Trophoblast cell (in vitro differentiated cells and primary cell): ENCODE measurements around the gene SSR4.
A peak's percentile ranks its signal among the peaks of the same experiment; 100 is the strongest.

Experiments used
- DNase-seq, 2 donors: peaks; one replicate each; pipeline ENCODE4 v3.0.0-alpha.2; 2016
- H2AFZ ChIP-seq: 2 replicates; pipeline ENCODE4 v1.6.1; 2013; ENCODE audit warnings: low read length, moderate library complexity, mild to moderate bottlenecking; ENCODE audit not compliant: insufficient read depth, poor library complexity
- H2AK5ac ChIP-seq: 2 replicates; pipeline ENCODE4 v1.6.1; 2013; ENCODE audit warnings: mild to moderate bottlenecking, low read length
- H2BK120ac ChIP-seq: 2 replicates; pipeline ENCODE4 v1.6.1; 2013; ENCODE audit warnings: low read length, mild to moderate bottlenecking, moderate library complexity; ENCODE audit not compliant: insufficient read depth, poor library complexity
- H2BK12ac ChIP-seq: 2 replicates; pipeline ENCODE4 v1.6.1; 2013; ENCODE audit warnings: mild to moderate bottlenecking, low read length, moderate library complexity
- H2BK5ac ChIP-seq: 2 replicates; pipeline ENCODE4 v1.6.1; 2013; ENCODE audit warnings: low read length, low read depth, moderate library complexity, mild to moderate bottlenecking; ENCODE audit not compliant: poor library complexity
- H3K14ac ChIP-seq: 2 replicates; pipeline ENCODE4 v1.6.1; 2013; ENCODE audit warnings: mild to moderate bottlenecking, low read length
- H3K18ac ChIP-seq: 2 replicates; pipeline ENCODE4 v1.6.1; 2013; ENCODE audit warnings: mild to moderate bottlenecking, low read length
- H3K23ac ChIP-seq: 2 replicates; pipeline ENCODE4 v1.6.1; 2013; ENCODE audit warnings: low read length
- H3K27ac ChIP-seq: 2 replicates; pipeline ENCODE4 v1.5.1; 2013; ENCODE audit warnings: low read depth, mild to moderate bottlenecking, inconsistent platforms, low read length, moderate library complexity
- H3K27me3 ChIP-seq: 2 replicates; pipeline ENCODE4 v1.6.1; 2013; ENCODE audit warnings: inconsistent platforms, mild to moderate bottlenecking, low read length, moderate library complexity; ENCODE audit not compliant: insufficient read depth
- H3K36me3 ChIP-seq, 2 experiments: 1 replicate in 1 of 2; 2 replicates in 1 of 2; pipeline ENCODE4 v1.6.1; 2013; ENCODE audit warnings: low read length in 2 of 2, mild to moderate bottlenecking in 2 of 2, moderate library complexity in 1 of 2; ENCODE audit not compliant: insufficient read depth in 2 of 2, control insufficient read depth in 1 of 2
- H3K4ac ChIP-seq: 2 replicates; pipeline ENCODE4 v1.6.1; 2013; ENCODE audit warnings: low read depth, mild to moderate bottlenecking, low read length, moderate library complexity
- H3K4me1 ChIP-seq, 2 experiments: 1 replicate in 1 of 2; 2 replicates in 1 of 2; pipeline ENCODE4 v1.6.1; 2013; ENCODE audit warnings: low read length in 2 of 2, mild to moderate bottlenecking in 2 of 2, moderate library complexity in 1 of 2; ENCODE audit not compliant: insufficient read depth in 2 of 2, control insufficient read depth in 1 of 2
- H3K4me2 ChIP-seq: 2 replicates; pipeline ENCODE4 v1.6.1; 2013; ENCODE audit warnings: inconsistent platforms, mild to moderate bottlenecking, low read length, moderate library complexity
- H3K4me3 ChIP-seq: 2 replicates; pipeline ENCODE4 v1.5.1; 2013; ENCODE audit warnings: mild to moderate bottlenecking, low read depth, low read length, inconsistent platforms
- H3K79me1 ChIP-seq: one replicate; pipeline ENCODE4 v1.6.1; 2013; ENCODE audit warnings: low read length
- H3K79me2 ChIP-seq: 2 replicates; pipeline ENCODE4 v1.6.1; 2013; ENCODE audit warnings: low read length, mild to moderate bottlenecking; ENCODE audit not compliant: control insufficient read depth, insufficient read depth, poor library complexity
- H3K9ac ChIP-seq: 2 replicates; pipeline ENCODE4 v1.6.1; 2013; ENCODE audit warnings: mild to moderate bottlenecking, low read length
- H3K9me3 ChIP-seq: 2 replicates; pipeline ENCODE4 v1.6.1; 2013; ENCODE audit warnings: low read depth, mild to moderate bottlenecking, control low read depth, inconsistent platforms, low read length; ENCODE audit not compliant: insufficient read depth
- H4K12ac ChIP-seq: 2 replicates; pipeline ENCODE4 v1.6.1; 2013; ENCODE audit warnings: low read depth, mild to moderate bottlenecking, low read length, moderate library complexity
- H4K8ac ChIP-seq: 2 replicates; pipeline ENCODE4 v1.6.1; 2013; ENCODE audit warnings: low read depth, mild to moderate bottlenecking, low read length, moderate library complexity
- H4K91ac ChIP-seq: one replicate; pipeline ENCODE4 v1.6.1; 2013; ENCODE audit warnings: low read depth, mild to moderate bottlenecking, low read length, moderate library complexity
- WGBS: extraction: QIAGEN DNeasy Blood & Tissue Kit; methylation state at CpG from one replicate; pipeline ENCODE4 v1.1.7; 2013; ENCODE audit warnings: missing lambda C conversion rate; ENCODE audit not compliant: insufficient read length, insufficient coverage; ENCODE audit errors: extremely low coverage; 5-methylcytosine and 5-hydroxymethylcytosine counted together

SSR4 gene

DNA sequence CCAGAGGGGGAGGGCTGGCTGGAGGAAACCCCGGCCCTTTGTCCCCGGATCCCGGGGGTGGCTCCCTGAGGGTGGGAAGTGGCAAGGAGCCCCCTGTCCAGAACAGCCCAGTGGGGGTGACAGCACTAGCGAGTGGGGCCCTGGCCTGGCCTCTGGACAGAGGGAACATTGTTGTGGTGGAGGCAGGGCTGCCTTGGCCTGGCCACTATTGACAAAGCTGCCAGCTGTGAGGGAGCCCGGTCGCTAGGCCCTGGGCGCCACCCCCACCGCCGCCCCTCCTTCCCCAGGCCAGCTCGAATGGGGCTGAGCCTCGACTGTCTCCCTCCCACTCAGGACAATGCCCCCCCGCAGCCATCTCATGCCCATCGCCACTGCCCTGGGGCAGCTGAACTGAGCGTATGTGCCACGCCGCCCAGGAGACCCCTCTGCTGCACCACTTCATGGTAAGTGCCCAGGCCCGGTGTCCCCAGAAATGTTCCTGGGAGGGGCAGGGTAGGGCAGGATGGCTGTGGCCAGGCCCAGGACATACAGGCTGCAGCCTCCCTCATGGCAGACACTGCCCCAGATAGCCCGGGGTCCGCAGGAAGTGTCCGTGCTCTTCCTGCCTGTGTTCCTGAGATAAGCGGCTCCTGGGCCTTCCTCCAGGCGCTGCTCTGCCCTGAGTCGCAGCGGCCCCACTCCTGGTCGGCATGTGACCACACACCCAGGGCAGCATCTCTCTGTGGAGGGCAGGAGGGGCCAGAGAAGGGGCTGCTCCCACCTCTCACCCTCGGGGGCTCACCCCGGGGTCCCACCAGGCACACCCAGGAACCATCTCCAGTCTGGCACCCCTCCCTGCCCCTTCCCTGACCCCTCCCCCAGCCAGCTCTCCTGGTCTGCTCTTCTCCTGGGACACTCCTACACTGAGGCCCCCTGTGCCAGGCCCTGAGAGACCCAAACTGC, 29.1 kb upstream of the SSR4 start:
- H4K91ac ChIP-seq: no peak overlapping the region
- no CpG with 5 or more reads among the region's 27 CpGs for WGBS
- H3K4me2 ChIP-seq: no peak overlapping the region
- H3K23ac ChIP-seq: no peak overlapping the region
- H3K79me1 ChIP-seq: no peaks in the 10 kb centered on the region
- no peak for DNase-seq
- no peak overlapping the region for H3K27ac ChIP-seq
- H4K12ac ChIP-seq: no peak overlapping the region
- no peaks in the 10 kb centered on the region for H3K9me3 ChIP-seq
- no peaks in the 10 kb centered on the region for H3K27me3 ChIP-seq
- no peak overlapping the region for H3K14ac ChIP-seq
- no peak overlapping the region for H2BK120ac ChIP-seq
- no peak overlapping the region for H3K18ac ChIP-seq
- H3K4me3 ChIP-seq: no peak overlapping the region
- H3K79me2 ChIP-seq: no peaks in the 10 kb centered on the region
- H3K4ac ChIP-seq: no peak overlapping the region
- H2BK12ac ChIP-seq: no peak overlapping the region
- no peak overlapping the region for H2BK5ac ChIP-seq
- no peaks in the 10 kb centered on the region for H3K4me1 ChIP-seq
- H4K8ac ChIP-seq: no peak overlapping the region
- H2AK5ac ChIP-seq: no peak overlapping the region
- H2AFZ ChIP-seq: no peak overlapping the region
- H3K9ac ChIP-seq: no peak overlapping the region
- H3K36me3 ChIP-seq: no peaks in the 10 kb centered on the region

DNA sequence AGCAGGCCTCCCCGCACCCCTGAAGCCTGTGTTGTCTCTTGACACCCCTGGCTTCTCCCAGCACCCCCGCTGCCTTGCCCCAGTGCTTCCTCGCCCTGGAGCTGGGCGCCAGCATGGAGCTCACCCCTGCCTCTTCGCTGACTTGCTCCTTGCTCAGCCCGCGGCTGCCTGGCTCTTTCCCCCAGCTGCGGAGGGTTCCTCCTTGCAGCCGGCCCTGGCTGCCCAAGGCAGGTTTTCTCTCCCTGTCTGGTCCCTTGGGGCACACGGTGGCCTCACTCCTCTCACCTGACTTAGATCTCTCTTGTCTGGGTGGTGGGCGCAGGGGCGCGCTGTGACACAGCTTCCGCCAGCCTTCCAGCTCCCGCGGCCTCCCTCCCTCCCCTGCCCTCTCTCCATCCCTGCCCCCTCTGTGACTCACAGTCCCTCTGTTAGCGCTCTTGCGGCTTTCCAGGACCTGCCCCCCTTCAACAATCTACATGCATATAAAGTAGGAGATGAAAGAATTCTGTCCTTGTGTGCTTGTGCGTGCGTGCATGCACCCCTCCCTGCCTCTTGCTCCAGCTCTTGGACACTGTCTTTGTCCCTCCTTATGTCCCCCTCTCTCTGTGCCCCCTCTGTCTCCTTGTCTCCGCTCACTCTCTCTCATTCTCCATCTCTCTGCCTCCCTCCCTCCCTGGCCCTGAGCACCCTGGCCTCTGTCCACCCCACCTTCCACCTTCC, 28.2 kb upstream of the SSR4 start:
- Histone ChIP-seq H3K4me1 (no peaks in the 10 kb centered on the region), H2AFZ (no peak overlapping the region), H3K36me3 (no peaks in the 10 kb centered on the region), H4K12ac (no peak overlapping the region), H3K4me2 (no peak overlapping the region), H3K18ac (no peak overlapping the region), H2BK12ac (no peak overlapping the region), H3K79me2 (no peaks in the 10 kb centered on the region), H3K4ac (no peak overlapping the region), H3K9ac (no peak overlapping the region), H3K14ac (no peak overlapping the region), H2BK5ac (no peak overlapping the region), H3K79me1 (no peaks in the 10 kb centered on the region), H3K23ac (no peak overlapping the region), H3K27ac (no peak overlapping the region), H4K91ac (no peak overlapping the region), H2AK5ac (no peak overlapping the region), H2BK120ac (no peak overlapping the region), H3K27me3 (no peaks in the 10 kb centered on the region), H3K9me3 (no peaks in the 10 kb centered on the region), H3K4me3 (no peak overlapping the region), H4K8ac (no peak overlapping the region)
- WGBS: no CpG with 5 or more reads among the region's 21 CpGs
- peak in 1 of 2 donors; percentile 18 for DNase-seq

DNA sequence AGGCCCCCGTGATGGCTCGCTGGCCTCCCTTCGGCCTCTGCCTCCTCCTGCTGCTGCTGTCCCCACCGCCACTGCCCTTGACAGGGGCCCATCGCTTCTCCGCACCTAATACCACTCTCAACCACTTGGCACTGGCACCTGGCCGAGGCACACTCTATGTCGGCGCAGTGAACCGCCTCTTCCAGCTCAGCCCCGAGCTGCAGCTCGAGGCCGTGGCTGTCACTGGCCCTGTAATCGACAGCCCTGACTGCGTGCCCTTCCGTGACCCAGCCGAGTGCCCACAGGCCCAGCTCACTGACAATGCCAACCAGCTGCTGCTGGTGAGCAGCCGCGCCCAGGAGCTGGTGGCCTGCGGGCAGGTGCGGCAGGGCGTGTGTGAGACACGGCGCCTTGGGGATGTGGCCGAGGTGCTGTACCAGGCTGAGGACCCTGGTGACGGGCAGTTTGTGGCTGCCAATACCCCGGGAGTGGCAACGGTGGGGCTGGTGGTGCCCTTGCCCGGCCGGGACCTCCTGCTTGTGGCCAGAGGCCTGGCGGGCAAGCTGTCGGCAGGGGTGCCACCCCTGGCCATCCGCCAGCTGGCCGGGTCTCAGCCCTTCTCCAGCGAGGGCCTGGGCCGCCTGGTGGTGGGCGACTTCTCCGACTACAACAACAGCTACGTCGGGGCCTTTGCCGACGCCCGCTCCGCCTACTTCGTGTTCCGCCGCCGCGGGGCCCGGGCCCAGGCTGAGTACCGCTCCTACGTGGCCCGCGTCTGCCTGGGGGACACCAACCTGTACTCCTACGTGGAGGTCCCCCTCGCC, 27.4 kb upstream of the SSR4 start:
- H3K79me1 ChIP-seq: no peaks in the 10 kb centered on the region
- no peak for DNase-seq
- WGBS: no CpG with 5 or more reads among the region's 56 CpGs
- no peaks in the 10 kb centered on the region for H3K27me3 ChIP-seq
- H2BK120ac ChIP-seq: no peak overlapping the region
- no peak overlapping the region for H2AFZ ChIP-seq
- no peaks in the 10 kb centered on the region for H3K4me1 ChIP-seq
- H3K9me3 ChIP-seq: no peaks in the 10 kb centered on the region
- no peak overlapping the region for H2BK12ac ChIP-seq
- no peak overlapping the region for H3K4ac ChIP-seq
- H3K18ac ChIP-seq: no peak overlapping the region
- H3K27ac ChIP-seq: no peak overlapping the region
- no peak overlapping the region for H4K91ac ChIP-seq
- no peaks in the 10 kb centered on the region for H3K36me3 ChIP-seq
- H3K79me2 ChIP-seq: no peaks in the 10 kb centered on the region
- H3K4me3 ChIP-seq: no peak overlapping the region
- no peak overlapping the region for H2BK5ac ChIP-seq
- H3K23ac ChIP-seq: no peak overlapping the region
- no peak overlapping the region for H3K4me2 ChIP-seq
- H3K14ac ChIP-seq: no peak overlapping the region
- no peak overlapping the region for H4K8ac ChIP-seq
- H3K9ac ChIP-seq: no peak overlapping the region
- H2AK5ac ChIP-seq: no peak overlapping the region
- no peak overlapping the region for H4K12ac ChIP-seq

DNA sequence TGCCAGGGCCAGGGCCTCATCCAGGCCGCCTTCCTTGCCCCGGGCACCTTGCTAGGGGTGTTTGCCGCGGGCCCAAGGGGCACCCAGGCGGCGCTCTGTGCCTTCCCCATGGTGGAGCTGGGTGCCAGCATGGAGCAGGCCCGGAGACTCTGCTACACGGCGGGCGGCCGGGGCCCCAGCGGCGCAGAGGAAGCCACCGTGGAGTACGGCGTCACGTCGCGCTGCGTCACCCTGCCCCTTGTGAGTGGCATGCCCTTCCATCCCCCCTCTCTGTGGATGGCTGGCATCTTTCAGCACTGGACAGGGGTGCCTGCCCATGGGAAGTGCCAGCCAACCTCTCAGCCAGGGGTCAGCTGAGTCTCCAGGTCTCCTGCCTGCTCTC, 26.8 kb upstream of the SSR4 start:
- H2BK120ac ChIP-seq: no peak overlapping the region
- DNase-seq: no peak
- H3K4me2 ChIP-seq: no peak overlapping the region
- no peaks in the 10 kb centered on the region for H3K9me3 ChIP-seq
- no peaks in the 10 kb centered on the region for H3K27me3 ChIP-seq
- no peak overlapping the region for H4K12ac ChIP-seq
- H3K27ac ChIP-seq: no peak overlapping the region
- no peak overlapping the region for H2AK5ac ChIP-seq
- H3K4me3 ChIP-seq: no peak overlapping the region
- no peaks in the 10 kb centered on the region for H3K79me2 ChIP-seq
- no peaks in the 10 kb centered on the region for H3K79me1 ChIP-seq
- no peak overlapping the region for H4K8ac ChIP-seq
- H4K91ac ChIP-seq: no peak overlapping the region
- H3K9ac ChIP-seq: no peak overlapping the region
- H2BK5ac ChIP-seq: no peak overlapping the region
- H2AFZ ChIP-seq: no peak overlapping the region
- H3K4ac ChIP-seq: no peak overlapping the region
- H3K14ac ChIP-seq: no peak overlapping the region
- H2BK12ac ChIP-seq: no peak overlapping the region
- WGBS: no CpG with 5 or more reads among the region's 20 CpGs
- no peak overlapping the region for H3K18ac ChIP-seq
- no peaks in the 10 kb centered on the region for H3K36me3 ChIP-seq
- H3K23ac ChIP-seq: no peak overlapping the region
- no peaks in the 10 kb centered on the region for H3K4me1 ChIP-seq
